GM12864 (cell line): ENCODE measurements around the gene ATXN7L3.

Experiments
- DNase-seq: peaks from one replicate; pipeline ENCODE4 v3.0.0-alpha.2; 2011; ENCODE audit warnings: low read depth
- H3K4me3 ChIP-seq: 2 replicates; pipeline ENCODE4 v1.5.1; 2011; ENCODE audit warnings: mild to moderate bottlenecking, low read depth, low read length, control low read depth
- CTCF ChIP-seq: IDR thresholded peaks from 2 replicates; pipeline ENCODE4 v1.5.1; 2011; ENCODE audit warnings: low read depth, mild to moderate bottlenecking, moderate library complexity, low read length, control low read depth, inconsistent platforms; ENCODE audit errors: missing control alignments

ATXN7L3 gene

GRCh38 chr17:44211281-44212265, 11.9 kb upstream of the ATXN7L3 start:
- DNase-seq: no peak
- TF ChIP-seq CTCF: no peak
- H3K4me3 ChIP-seq: no peak overlapping the region

GRCh38 chr17:44210342-44211192, 10.9 kb upstream of the ATXN7L3 start:
- H3K4me3 ChIP-seq: peak overlapping the region; percentile 46
- peak; percentile 62 for DNase-seq
- peak; percentile 97 for TF ChIP-seq CTCF

- TF ChIP-seq CTCF: no peak
- no peak for DNase-seq
- H3K4me3 ChIP-seq: peak overlapping the region; percentile 46
These were observed 10.2 kb upstream of the ATXN7L3 start for GRCh38 chr17:44209786-44210341.

- no peak for DNase-seq
- no peak overlapping the region for H3K4me3 ChIP-seq
- TF ChIP-seq CTCF: no peak
These were observed 8.1 kb upstream of the ATXN7L3 start for GRCh38 chr17:44207743-44208142.

GRCh38 chr17:44207319-44207718, 7.6 kb upstream of the ATXN7L3 start:
- TF ChIP-seq CTCF: no peak
- no peak for DNase-seq

GRCh38 chr17:44206825-44207155, 7.1 kb upstream of the ATXN7L3 start:
- no peak for DNase-seq
- no peak for TF ChIP-seq CTCF
- H3K4me3 ChIP-seq: no peak overlapping the region

More at GRCh38 chr17:44207319-44207718, 7.6 kb upstream of the ATXN7L3 start:
- H3K4me3 ChIP-seq: no peak overlapping the region
